ENCODE data around the gene NHERF2.

The NHERF2 gene

DNA sequence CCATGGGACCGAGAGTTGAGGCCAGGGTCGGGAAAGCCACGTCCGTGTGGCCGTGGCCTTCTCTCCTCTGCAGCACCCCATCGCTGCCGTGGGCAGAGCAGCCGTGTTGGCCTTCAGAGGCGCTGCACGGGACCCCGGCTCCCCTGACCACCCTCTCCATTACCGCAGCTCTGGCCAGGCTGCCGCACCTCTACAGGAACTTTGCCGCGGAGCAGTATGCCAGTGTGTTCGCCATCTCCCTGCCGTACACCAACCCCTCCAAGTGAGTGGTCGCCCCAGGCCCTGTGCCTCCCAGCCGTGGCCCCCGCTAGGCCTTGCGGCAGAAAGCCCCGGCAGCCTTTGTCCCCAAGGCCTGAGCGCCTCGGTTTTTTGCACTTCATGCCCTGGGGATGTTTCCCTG is 48.9 kb downstream of the NHERF2 start:
- peaks cover 17 to 85% of the 10 kb centered on the region in 2 donors for H3K36me3 ChIP-seq (replicated peaks in 1 of 2; ENCODE audit: control insufficient read depth in 2 of 2, insufficient read depth in 2 of 2, low read length in 2 of 2)

DNA sequence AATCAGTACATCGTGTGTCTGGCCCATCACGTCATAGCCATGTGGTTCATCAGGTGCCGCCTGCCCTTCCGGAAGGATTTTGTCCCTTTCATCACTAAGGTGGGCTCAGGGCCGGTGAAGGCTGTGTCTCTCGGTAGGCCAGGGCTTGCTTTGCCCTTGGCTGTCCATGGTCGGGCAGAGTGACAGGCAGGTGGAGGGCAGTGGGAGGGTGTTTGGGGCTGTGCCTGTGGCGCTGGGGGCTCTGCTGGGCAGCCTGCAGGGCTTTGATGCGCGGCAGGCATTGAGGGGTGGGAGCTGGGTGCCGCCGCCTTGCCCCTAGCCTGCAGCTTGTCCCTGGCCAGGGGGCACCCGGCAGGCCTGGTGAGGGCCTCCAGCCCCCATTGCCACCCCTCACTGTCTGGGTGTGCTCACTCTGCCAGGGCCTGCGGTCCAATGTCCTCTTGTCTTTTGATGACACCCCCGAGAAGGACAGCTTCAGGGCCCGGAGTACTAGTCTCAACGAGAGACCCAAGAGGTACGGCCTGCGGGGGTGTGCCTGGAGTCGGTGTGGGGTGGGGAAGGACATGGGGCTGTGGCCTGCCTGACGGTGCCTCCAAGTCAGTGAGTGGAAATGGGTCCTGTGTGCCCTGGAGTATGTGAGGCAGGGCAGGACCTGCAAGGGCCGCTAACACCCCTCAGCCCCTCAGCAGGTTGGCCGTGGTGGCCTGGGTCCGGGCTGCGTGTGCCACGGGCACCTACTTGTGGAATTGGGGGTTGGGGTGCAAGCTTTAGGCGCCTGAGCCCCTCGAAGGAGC is 49.6 kb downstream of the NHERF2 start:
- WGBS, 2 donors (ENCODE audit: extremely low coverage in 2 of 2, insufficient read length in 2 of 2, insufficient replicate concordance in 1 of 2) = no CpG with 5 or more reads among the region's 28 CpGs

More for the DNA sequence above, 48.9 kb downstream of the NHERF2 start:
- H3K9ac ChIP-seq (ENCODE audit: low read depth, low read length, poor library complexity) = no peak overlapping the region
- no peak overlapping the region for H2BK120ac ChIP-seq (ENCODE audit: low read depth, low read length)
- no peak for DNase-seq (ENCODE audit: low spot score)
- H2BK12ac ChIP-seq (ENCODE audit: low read length) = no peak overlapping the region
- peaks cover 6% of the 10 kb centered on the region for H3K79me1 ChIP-seq (ENCODE audit: low read depth, low read length)
- no peak overlapping the region for H3K4me3 ChIP-seq (ENCODE audit: low read length in 2 of 2)
- no peak overlapping the region for H3K4ac ChIP-seq (ENCODE audit: low read length)
- H3K4me2 ChIP-seq (ENCODE audit: insufficient read depth, low read length, poor library complexity, severe bottlenecking) = no peak overlapping the region
- H3K9me3 ChIP-seq (replicated peaks in 1 of 2; ENCODE audit: control insufficient read depth in 2 of 2, insufficient read depth in 1 of 2, low read depth in 1 of 2, low read length in 2 of 2) = no peaks in the 10 kb centered on the region
- WGBS, 2 donors (ENCODE audit: extremely low coverage in 2 of 2, insufficient read length in 2 of 2, insufficient replicate concordance in 1 of 2) = no CpG with 5 or more reads among the region's 24 CpGs
- no peak overlapping the region for H2AFZ ChIP-seq (ENCODE audit: low read length)
- H3K18ac ChIP-seq (ENCODE audit: low read length) = no peak overlapping the region
- no peak overlapping the region for H4K91ac ChIP-seq (ENCODE audit: low read depth, low read length, poor library complexity)
- H3K14ac ChIP-seq (ENCODE audit: low read length) = no peak overlapping the region
- H4K8ac ChIP-seq (ENCODE audit: low read depth, low read length) = no peak overlapping the region
- H3K27me3 ChIP-seq (ENCODE audit: control insufficient read depth in 3 of 3, insufficient read depth in 3 of 3, low read depth in 1 of 3, low read length in 3 of 3) = no peaks in the 10 kb centered on the region
- no peak overlapping the region for H2BK15ac ChIP-seq (ENCODE audit: low read length)
- no peak overlapping the region for H2AK5ac ChIP-seq (ENCODE audit: low read depth, low read length)
- no peak overlapping the region for H3K23ac ChIP-seq (ENCODE audit: low read depth, low read length, poor library complexity)
- H3K27ac ChIP-seq (replicated peaks; ENCODE audit: low read length) = no peak overlapping the region
- H3K4me1 ChIP-seq (ENCODE audit: control insufficient read depth in 2 of 2, insufficient read depth in 1 of 2, low read depth in 1 of 2, low read length in 2 of 2) = no peaks in the 10 kb centered on the region
- peak overlapping the region; percentile 5 for H2BK5ac ChIP-seq (ENCODE audit: low read length)

DNA sequence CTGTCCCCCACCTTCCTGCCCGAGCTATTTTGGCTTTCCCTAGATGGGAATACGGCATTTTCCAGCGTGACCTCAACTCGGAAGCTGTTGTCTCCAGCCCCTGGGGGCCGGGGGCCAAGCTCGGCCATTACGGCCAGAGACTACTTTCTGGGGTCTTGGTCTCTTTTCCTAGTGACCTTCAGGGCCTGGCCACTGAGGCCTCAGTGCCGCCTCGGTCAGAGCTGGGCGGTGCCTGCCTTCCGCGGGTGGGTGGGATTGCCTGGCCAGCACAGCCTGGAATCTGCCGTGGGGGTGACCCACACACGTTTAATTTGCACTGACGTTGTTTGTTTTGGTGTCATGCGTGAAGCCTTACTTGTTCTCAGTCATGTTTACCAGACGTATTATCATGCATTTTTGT is 50.3 kb downstream of the NHERF2 start:
- Histone ChIP-seq H2BK15ac (ENCODE audit: low read length) (no peak overlapping the region), H3K27me3 (ENCODE audit: control insufficient read depth in 3 of 3, insufficient read depth in 3 of 3, low read depth in 1 of 3, low read length in 3 of 3) (no peaks in the 10 kb centered on the region), H3K79me1 (ENCODE audit: low read depth, low read length) (peaks cover 8% of the 10 kb centered on the region), H2AK5ac (ENCODE audit: low read depth, low read length) (no peak overlapping the region), H4K91ac (ENCODE audit: low read depth, low read length, poor library complexity) (no peak overlapping the region), H3K14ac (ENCODE audit: low read length) (no peak overlapping the region), H3K4me3 (ENCODE audit: low read length in 2 of 2) (no peak overlapping the region), H2BK12ac (ENCODE audit: low read length) (no peak overlapping the region), H2AFZ (ENCODE audit: low read length) (no peak overlapping the region), H3K4me2 (ENCODE audit: insufficient read depth, low read length, poor library complexity, severe bottlenecking) (no peak overlapping the region), H3K4me1 (ENCODE audit: control insufficient read depth in 2 of 2, insufficient read depth in 1 of 2, low read depth in 1 of 2, low read length in 2 of 2) (peaks cover 0 to under 1% of the 10 kb centered on the region in 2 donors), H2BK5ac (ENCODE audit: low read length) (no peak overlapping the region), H3K9ac (ENCODE audit: low read depth, low read length, poor library complexity) (no peak overlapping the region), H3K36me3 (replicated peaks in 1 of 2; ENCODE audit: control insufficient read depth in 2 of 2, insufficient read depth in 2 of 2, low read length in 2 of 2) (peaks cover 22 to 85% of the 10 kb centered on the region in 2 donors), H3K27ac (replicated peaks; ENCODE audit: low read length) (no peak overlapping the region), H3K4ac (ENCODE audit: low read length) (no peak overlapping the region), H3K9me3 (replicated peaks in 1 of 2; ENCODE audit: control insufficient read depth in 2 of 2, insufficient read depth in 1 of 2, low read depth in 1 of 2, low read length in 2 of 2) (no peaks in the 10 kb centered on the region), H3K23ac (ENCODE audit: low read depth, low read length, poor library complexity) (no peak overlapping the region), H2BK120ac (ENCODE audit: low read depth, low read length) (no peak overlapping the region), H3K18ac (ENCODE audit: low read length) (no peak overlapping the region), H4K8ac (ENCODE audit: low read depth, low read length) (no peak overlapping the region)
- no CpG with 5 or more reads among the region's 17 CpGs for WGBS, 2 donors (ENCODE audit: extremely low coverage in 2 of 2, insufficient read length in 2 of 2, insufficient replicate concordance in 1 of 2)
- DNase-seq (ENCODE audit: low spot score) = no peak

More for the DNA sequence above, 49.6 kb downstream of the NHERF2 start:
- no peak overlapping the region for H3K4me2 ChIP-seq (ENCODE audit: insufficient read depth, low read length, poor library complexity, severe bottlenecking)
- peak overlapping the region; percentile 5 for H2BK5ac ChIP-seq (ENCODE audit: low read length)
- no peak overlapping the region for H3K4me3 ChIP-seq (ENCODE audit: low read length in 2 of 2)
- H2AFZ ChIP-seq (ENCODE audit: low read length) = no peak overlapping the region
- peaks cover 19 to 84% of the 10 kb centered on the region in 2 donors for H3K36me3 ChIP-seq (replicated peaks in 1 of 2; ENCODE audit: control insufficient read depth in 2 of 2, insufficient read depth in 2 of 2, low read length in 2 of 2)
- no peak overlapping the region for H2AK5ac ChIP-seq (ENCODE audit: low read depth, low read length)
- no peaks in the 10 kb centered on the region for H3K4me1 ChIP-seq (ENCODE audit: control insufficient read depth in 2 of 2, insufficient read depth in 1 of 2, low read depth in 1 of 2, low read length in 2 of 2)
- no peak overlapping the region for H3K27ac ChIP-seq (replicated peaks; ENCODE audit: low read length)
- H3K4ac ChIP-seq (ENCODE audit: low read length) = no peak overlapping the region
- H3K14ac ChIP-seq (ENCODE audit: low read length) = no peak overlapping the region
- no peak for DNase-seq (ENCODE audit: low spot score)
- H4K91ac ChIP-seq (ENCODE audit: low read depth, low read length, poor library complexity) = no peak overlapping the region
- no peak overlapping the region for H2BK15ac ChIP-seq (ENCODE audit: low read length)
- H3K27me3 ChIP-seq (ENCODE audit: control insufficient read depth in 3 of 3, insufficient read depth in 3 of 3, low read depth in 1 of 3, low read length in 3 of 3) = no peaks in the 10 kb centered on the region
- H2BK120ac ChIP-seq (ENCODE audit: low read depth, low read length) = no peak overlapping the region
- no peak overlapping the region for H4K8ac ChIP-seq (ENCODE audit: low read depth, low read length)
- H3K23ac ChIP-seq (ENCODE audit: low read depth, low read length, poor library complexity) = no peak overlapping the region
- no peak overlapping the region for H3K18ac ChIP-seq (ENCODE audit: low read length)
- H3K79me1 ChIP-seq (ENCODE audit: low read depth, low read length) = peaks cover 6% of the 10 kb centered on the region
- H2BK12ac ChIP-seq (ENCODE audit: low read length) = no peak overlapping the region
- H3K9me3 ChIP-seq (replicated peaks in 1 of 2; ENCODE audit: control insufficient read depth in 2 of 2, insufficient read depth in 1 of 2, low read depth in 1 of 2, low read length in 2 of 2) = no peaks in the 10 kb centered on the region
- no peak overlapping the region for H3K9ac ChIP-seq (ENCODE audit: low read depth, low read length, poor library complexity)

DNA sequence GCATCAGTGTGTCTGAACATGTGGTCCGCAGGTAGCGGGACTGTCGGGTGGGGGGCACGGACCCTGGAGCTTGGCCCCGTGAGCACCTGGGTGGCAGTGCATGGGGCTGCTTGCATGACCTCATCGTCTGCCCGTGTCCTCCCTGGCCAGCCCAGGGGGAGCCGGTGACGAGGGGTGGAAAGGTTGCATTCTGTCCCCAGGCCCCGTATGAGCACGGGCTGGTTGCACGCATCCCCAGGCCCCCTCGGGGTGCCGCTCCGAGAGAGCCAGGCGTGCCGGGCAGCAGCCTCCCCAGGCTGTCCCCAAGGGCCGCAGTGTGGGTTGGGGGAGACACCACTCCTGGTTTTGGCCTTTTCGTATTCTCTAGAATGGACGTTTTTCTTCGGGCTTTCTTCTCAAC is 51.0 kb downstream of the NHERF2 start:
- Histone ChIP-seq H3K27ac (replicated peaks; ENCODE audit: low read length) (no peak overlapping the region), H2AK5ac (ENCODE audit: low read depth, low read length) (no peak overlapping the region), H2BK120ac (ENCODE audit: low read depth, low read length) (no peak overlapping the region), H3K36me3 (replicated peaks in 1 of 2; ENCODE audit: control insufficient read depth in 2 of 2, insufficient read depth in 2 of 2, low read length in 2 of 2) (peaks cover 26 to 85% of the 10 kb centered on the region in 2 donors), H2AFZ (ENCODE audit: low read length) (no peak overlapping the region), H2BK12ac (ENCODE audit: low read length) (no peak overlapping the region), H2BK5ac (ENCODE audit: low read length) (no peak overlapping the region), H4K91ac (ENCODE audit: low read depth, low read length, poor library complexity) (no peak overlapping the region), H3K23ac (ENCODE audit: low read depth, low read length, poor library complexity) (no peak overlapping the region), H3K4me3 (ENCODE audit: low read length in 2 of 2) (no peak overlapping the region), H3K4ac (ENCODE audit: low read length) (no peak overlapping the region), H3K79me1 (ENCODE audit: low read depth, low read length) (peaks cover 8% of the 10 kb centered on the region), H3K9ac (ENCODE audit: low read depth, low read length, poor library complexity) (no peak overlapping the region), H3K18ac (ENCODE audit: low read length) (no peak overlapping the region), H4K8ac (ENCODE audit: low read depth, low read length) (no peak overlapping the region), H3K9me3 (replicated peaks in 1 of 2; ENCODE audit: control insufficient read depth in 2 of 2, insufficient read depth in 1 of 2, low read depth in 1 of 2, low read length in 2 of 2) (no peaks in the 10 kb centered on the region), H3K27me3 (ENCODE audit: control insufficient read depth in 3 of 3, insufficient read depth in 3 of 3, low read depth in 1 of 3, low read length in 3 of 3) (no peaks in the 10 kb centered on the region), H3K4me2 (ENCODE audit: insufficient read depth, low read length, poor library complexity, severe bottlenecking) (no peak overlapping the region), H2BK15ac (ENCODE audit: low read length) (no peak overlapping the region), H3K4me1 (ENCODE audit: control insufficient read depth in 2 of 2, insufficient read depth in 1 of 2, low read depth in 1 of 2, low read length in 2 of 2) (peaks cover 0 to 1% of the 10 kb centered on the region in 2 donors), H3K14ac (ENCODE audit: low read length) (peak overlapping the region; percentile 21)
- no CpG with 5 or more reads among the region's 21 CpGs for WGBS, 2 donors (ENCODE audit: extremely low coverage in 2 of 2, insufficient read length in 2 of 2, insufficient replicate concordance in 1 of 2)
- DNase-seq (ENCODE audit: low spot score) = no peak

Data from neuronal stem cell (in vitro differentiated cells).